HEK293T (cell line): ENCODE measurements around the gene ATXN2L.

Experiments used
- CTCF ChIA-PET: fragments of 350-600 bp; formaldehyde crosslinking; extraction: SDS; loops from one replicate; lab custom pipeline; 2021; ENCODE audit warnings: antibody characterized with exemption, inconsistent platforms; lab: Yijun Ruan, JAX
- POLR2A ChIA-PET: fragments of 350-600 bp; formaldehyde crosslinking; extraction: SDS; loops from one replicate; lab custom pipeline; 2020; ENCODE audit warnings: antibody characterized with exemption, inconsistent platforms; lab: Yijun Ruan, JAX
- DNase-seq: peaks from one replicate; pipeline ENCODE4 v3.0.0; 2012; ENCODE audit warnings: mixed read lengths; ENCODE audit errors: extremely low spot score
- ARNT ChIP-seq: fragments of 450-650 bp; IDR thresholded peaks from 2 replicates; pipeline ENCODE4 v1.6.1; 2017; ENCODE audit warnings: mild to moderate bottlenecking
- BHLHE40 ChIP-seq: fragments of 450-650 bp; IDR thresholded peaks from 2 replicates; pipeline ENCODE4 v1.6.1; 2016; ENCODE audit warnings: mild to moderate bottlenecking, moderate library complexity, borderline replicate concordance
- CTBP1 ChIP-seq: fragments of 450-650 bp; IDR thresholded peaks from 2 replicates; pipeline ENCODE4 v1.6.1; 2016; ENCODE audit warnings: borderline replicate concordance
- ELF4 ChIP-seq: fragments of 450-650 bp; IDR thresholded peaks from 2 replicates; pipeline ENCODE4 v1.6.1; 2017; ENCODE audit warnings: antibody characterized with exemption
- FOXA1 ChIP-seq: fragments of 450-650 bp; IDR thresholded peaks from 2 replicates; pipeline ENCODE4 v1.6.1; 2016; ENCODE audit warnings: mild to moderate bottlenecking
- FOXK2 ChIP-seq: fragments of 450-650 bp; IDR thresholded peaks from 2 replicates; pipeline ENCODE4 v1.6.1; 2016; ENCODE audit warnings: mild to moderate bottlenecking
- FOXM1 ChIP-seq: fragments of 450-650 bp; IDR thresholded peaks from 2 replicates; pipeline ENCODE4 v1.6.1; 2017; ENCODE audit warnings: mild to moderate bottlenecking, borderline replicate concordance
- HDGF ChIP-seq: fragments of 450-650 bp; IDR thresholded peaks from 2 replicates; pipeline ENCODE4 v1.6.1; 2017; ENCODE audit warnings: antibody characterized with exemption, borderline replicate concordance
- L3MBTL2 ChIP-seq: fragments of 450-650 bp; conservative IDR thresholded peaks from 2 replicates; pipeline ENCODE4 v1.6.1; 2016; ENCODE audit warnings: mild to moderate bottlenecking
- LEF1 ChIP-seq: fragments of 450-650 bp; IDR thresholded peaks from 2 replicates; pipeline ENCODE4 v1.6.1; 2017; ENCODE audit warnings: mild to moderate bottlenecking, borderline replicate concordance
- NFRKB ChIP-seq: fragments of 450-650 bp; IDR thresholded peaks from 2 replicates; pipeline ENCODE4 v1.6.1; 2016; ENCODE audit warnings: mild to moderate bottlenecking, moderate library complexity
- PKNOX1 ChIP-seq: fragments of 450-650 bp; IDR thresholded peaks from 2 replicates; pipeline ENCODE4 v1.6.1; 2016
- SP1 ChIP-seq: fragments of 450-650 bp; IDR thresholded peaks from 2 replicates; pipeline ENCODE4 v1.6.1; 2017
- SUZ12 ChIP-seq: fragments of 450-650 bp; IDR thresholded peaks from 2 replicates; pipeline ENCODE4 v1.6.1; 2016; ENCODE audit warnings: mild to moderate bottlenecking
- TARDBP ChIP-seq: fragments of 450-650 bp; IDR thresholded peaks from 2 replicates; pipeline ENCODE4 v1.6.1; 2016
- ZNF384 ChIP-seq: fragments of 450-650 bp; IDR thresholded peaks from 2 replicates; pipeline ENCODE4 v1.6.1; 2016

Gene ATXN2L

GRCh38 chr16:28874406-28874805 is 51.6 kb downstream of the ATXN2L start:
- no peak for DNase-seq
- ChIA-PET POLR2A (interaction anchor here (0.8 to 2.4 kb wide), 5 partner anchors 9 to 76 kb away, joined by 3 to 11 read pairs (median 3); partner anchors contain the start of genes ATXN2L and NFATC2IP), CTCF (interaction anchor here (1.8 kb wide), 1 partner anchor 12 kb away, joined by 6 read pairs; no protein-coding TSS in a partner anchor)
- TF ChIP-seq ARNT: no peak
- no peak for TF ChIP-seq LEF1
- TF ChIP-seq NFRKB: no peak
- no peak for TF ChIP-seq ELF4
- no peak for TF ChIP-seq CTBP1
- TF ChIP-seq SP1: no peak

- ChIA-PET POLR2A (interaction anchor here (0.8 to 2.4 kb wide), 8 partner anchors 10 to 75 kb away, joined by 3 to 11 read pairs (median 4); partner anchors contain the start of genes ATXN2L, NFATC2IP and SH2B1), CTCF (interaction anchor here (1.0 kb wide), 1 partner anchor 69 kb away, joined by 7 read pairs; no protein-coding TSS in a partner anchor)
- TF ChIP-seq HDGF: no peak
- no peak for TF ChIP-seq L3MBTL2
- no peak for TF ChIP-seq ELF4
- TF ChIP-seq TARDBP: no peak
- TF ChIP-seq ARNT: no peak
- no peak for TF ChIP-seq PKNOX1
- no peak for TF ChIP-seq SP1
- TF ChIP-seq CTBP1: no peak
- no peak for TF ChIP-seq LEF1
- TF ChIP-seq FOXM1: no peak
- TF ChIP-seq ZNF384: no peak
- TF ChIP-seq FOXA1: no peak
- TF ChIP-seq BHLHE40: no peak
- no peak for TF ChIP-seq FOXK2
- no peak for DNase-seq
Observed at GRCh38 chr16:28875134-28876018, 52.6 kb downstream of the ATXN2L start.

- ChIA-PET POLR2A (interaction anchor here (0.9 to 2.4 kb wide), 7 partner anchors 11 to 74 kb away, joined by 3 to 11 read pairs (median 5); partner anchors contain the start of genes ATXN2L, NFATC2IP and SH2B1), CTCF (no interaction called here)
- DNase-seq: no peak
- TF ChIP-seq ELF4 (no peak), HDGF (no peak), TARDBP (no peak), PKNOX1 (no peak), CTBP1 (no peak), LEF1 (no peak), FOXK2 (no peak), L3MBTL2 (no peak), ARNT (no peak), SP1 (no peak), ZNF384 (no peak), FOXM1 (no peak), NFRKB (no peak), FOXA1 (no peak), SUZ12 (no peak), BHLHE40 (no peak)
Observed at GRCh38 chr16:28876019-28876659, 53.3 kb downstream of the ATXN2L start.

GRCh38 chr16:28876973-28877654 is 54.3 kb downstream of the ATXN2L start:
- no peak for DNase-seq
- TF ChIP-seq SUZ12 (no peak), FOXK2 (no peak), CTBP1 (no peak), NFRKB (no peak), FOXM1 (no peak), PKNOX1 (no peak), FOXA1 (no peak), SP1 (no peak), ARNT (no peak), TARDBP (no peak), LEF1 (no peak), L3MBTL2 (no peak), HDGF (no peak), ZNF384 (no peak), ELF4 (no peak)
- ChIA-PET POLR2A (interaction anchor here (0.6 to 1.0 kb wide), 5 partner anchors 14 to 68 kb away, joined by 3 to 4 read pairs (median 3); partner anchors contain the start of genes ATXN2L, SH2B1 and TUFM), CTCF (no interaction called here)

- POLR2A ChIA-PET: interaction anchor here (0.8 kb wide), 1 partner anchor 55 kb away, joined by 4 read pairs; the partner anchor contains the start of gene ATXN2L
- TF ChIP-seq TARDBP (no peak), SUZ12 (no peak), FOXA1 (no peak), ZNF384 (no peak), SP1 (no peak), L3MBTL2 (no peak), HDGF (no peak), ARNT (no peak), NFRKB (no peak), FOXM1 (no peak)
- no peak for DNase-seq
- CTCF ChIA-PET: no interaction called here
Observed at GRCh38 chr16:28877655-28878000, 54.8 kb downstream of the ATXN2L start.
